GM19328 (cell line): ENCODE measurements around the gene BCDIN3D.
"Not testable (repeated sequence)": the region's sequence is repeated elsewhere in the genome, so short reads cannot be mapped to it uniquely, and the experiment has no call there.

Experiments
- ATAC-seq: cut with Tn5 transposase; IDR thresholded peaks from one replicate; pipeline ENCODE4 v1.9.1; 2021; ENCODE audit warnings: mild to moderate bottlenecking, moderate library complexity; ENCODE audit not compliant: unreplicated experiment

Gene BCDIN3D

GRCh38 chr12:49877066-49877465, 34.2 kb upstream of the BCDIN3D start:
- ATAC-seq = no peak

- no peak for ATAC-seq
Observed at GRCh38 chr12:49876070-49876469, 33.2 kb upstream of the BCDIN3D start.

- ATAC-seq = no peak
Observed at GRCh38 chr12:49875115-49875720, 32.3 kb upstream of the BCDIN3D start.

GRCh38 chr12:49874142-49874897, 31.4 kb upstream of the BCDIN3D start:
- ATAC-seq = no peak

- no peak for ATAC-seq
Observed at GRCh38 chr12:49873361-49873934, 30.5 kb upstream of the BCDIN3D start.

GRCh38 chr12:49872781-49873181, 29.9 kb upstream of the BCDIN3D start:
- ATAC-seq = no peak

GRCh38 chr12:49872381-49872780, 29.5 kb upstream of the BCDIN3D start:
- no peak for ATAC-seq

- not testable (repeated sequence) for ATAC-seq
Observed at GRCh38 chr12:49871811-49872251, 28.9 kb upstream of the BCDIN3D start.

GRCh38 chr12:49871263-49871561, 28.3 kb upstream of the BCDIN3D start:
- ATAC-seq = no peak

GRCh38 chr12:49870501-49871262, 27.8 kb upstream of the BCDIN3D start:
- ATAC-seq = no peak

- no peak for ATAC-seq
Observed at GRCh38 chr12:49869816-49870500, 27.1 kb upstream of the BCDIN3D start.

- ATAC-seq = no peak
Observed at GRCh38 chr12:49868952-49869815, 26.3 kb upstream of the BCDIN3D start.

GRCh38 chr12:49868449-49868848, 25.5 kb upstream of the BCDIN3D start:
- ATAC-seq = no peak

GRCh38 chr12:49867570-49868341, 24.9 kb upstream of the BCDIN3D start:
- ATAC-seq = no peak

GRCh38 chr12:49866859-49867569, 24.1 kb upstream of the BCDIN3D start:
- no peak for ATAC-seq

- ATAC-seq = no peak
Observed at GRCh38 chr12:49865782-49866135, 22.9 kb upstream of the BCDIN3D start.

GRCh38 chr12:49865109-49865781, 22.3 kb upstream of the BCDIN3D start:
- no peak for ATAC-seq

- ATAC-seq = no peak
Observed at GRCh38 chr12:49864798-49865090, 21.8 kb upstream of the BCDIN3D start.
